Measurements from ENCODE around the gene PCDH15.

- no peak for TF ChIP-seq CTCF (conservative IDR thresholded peaks at IDR 0.05; ENCODE audit: low read depth, low read length)
- no peak for TF ChIP-seq EZH2 (IDR thresholded peaks at IDR 0.05; ENCODE audit: borderline replicate concordance, low read depth, low read length, poor library complexity, severe bottlenecking)
Observed at GRCh38 chr10:53898532-53898931, 902.5 kb downstream of the PCDH15 start.

Data from A673 (cell line).